Endothelial cell (in vitro differentiated cells): ENCODE data around the gene RHBDD3. TPM values are rescaled to one million over a fixed set of nuclear protein-coding genes. Genes with fewer than 3 reads are reported as not detected.

ENCODE experiments used
- DNase-seq: peaks from one replicate; pipeline ENCODE4 v3.0.0; 2021; ENCODE audit warnings: low spot score
- H3K27ac Mint-ChIP-seq: one replicate; pipeline ENCODE4 v1.8.0; 2021; ENCODE audit warnings: mixed read lengths, inconsistent platforms; ENCODE audit not compliant: unreplicated experiment
- H3K27me3 Mint-ChIP-seq: one replicate; pipeline ENCODE4 v1.8.0; 2021; ENCODE audit warnings: mild to moderate bottlenecking, moderate library complexity, mixed read lengths, inconsistent platforms; ENCODE audit not compliant: unreplicated experiment
- H3K36me3 Mint-ChIP-seq: one replicate; pipeline ENCODE4 v1.8.0; 2021; ENCODE audit warnings: mild to moderate bottlenecking, low read depth, mixed read lengths, inconsistent platforms; ENCODE audit not compliant: unreplicated experiment
- H3K4me1 Mint-ChIP-seq: one replicate; pipeline ENCODE4 v1.8.0; 2021; ENCODE audit warnings: mild to moderate bottlenecking, mixed read lengths, inconsistent platforms; ENCODE audit not compliant: unreplicated experiment
- H3K4me3 Mint-ChIP-seq: one replicate; pipeline ENCODE4 v1.8.0; 2021; ENCODE audit warnings: mild to moderate bottlenecking, mixed read lengths, inconsistent platforms; ENCODE audit not compliant: unreplicated experiment
- H3K9me3 Mint-ChIP-seq: one replicate; pipeline ENCODE4 v1.8.0; 2021; ENCODE audit warnings: mixed read lengths, inconsistent platforms; ENCODE audit not compliant: unreplicated experiment
- CTCF ChIP-seq: fragments of 200-600 bp; sonication (generic); IDR thresholded peaks from one replicate; pipeline ENCODE4 v1.5.0; 2021; ENCODE audit warnings: antibody characterized with exemption; ENCODE audit not compliant: unreplicated experiment
- total RNA-seq: library from RNA; stranded (reverse); fragmentation: NEBNext Ultra II Directional; extraction: Animal tissue kit (Norgen Biotek cat#: 25700); gene quantifications from one replicate; pipeline ENCODE4 v1.2.1, GENCODE V29; 2021; ENCODE audit not compliant: unreplicated experiment

RHBDD3 gene
- total RNA-seq, 1 donor from 2014 or later: 56.5 TPM

DNA sequence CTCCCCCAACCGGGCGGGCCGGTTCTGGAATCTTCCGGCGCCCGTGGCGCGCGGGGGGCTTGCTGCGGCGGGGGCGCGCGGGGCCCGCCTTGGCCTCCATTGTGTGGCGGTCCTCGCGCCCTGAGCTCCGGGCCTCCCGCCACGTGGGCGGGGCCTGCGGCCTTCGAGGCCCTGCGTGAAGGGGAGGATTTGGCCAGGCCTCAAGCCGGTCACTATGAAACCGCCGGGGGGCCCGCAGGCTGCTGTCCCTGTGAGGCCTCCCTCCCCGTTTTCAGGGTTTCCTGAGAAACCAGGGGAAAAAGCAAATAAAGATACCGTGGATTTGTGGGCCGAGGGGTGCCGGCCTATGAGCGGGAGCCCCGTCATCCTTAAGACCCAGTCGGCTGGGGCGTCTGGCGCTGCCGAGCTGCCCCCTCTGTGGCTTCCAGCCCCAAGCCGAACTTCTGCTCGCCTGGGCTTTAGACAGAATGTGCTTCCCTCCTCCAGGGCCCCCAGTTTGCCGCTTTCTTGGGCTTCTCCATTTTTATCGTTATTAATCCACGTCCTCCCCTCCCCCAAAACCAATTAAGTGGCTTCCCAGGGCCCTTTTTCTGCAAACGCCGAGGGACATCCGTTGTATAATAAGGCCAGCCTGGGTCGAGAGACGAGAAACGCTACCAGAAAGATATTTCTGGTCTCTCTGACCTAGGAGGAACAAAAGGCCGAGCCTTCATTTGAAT is 889 bp upstream of the RHBDD3 start:
- Mint-ChIP-seq H3K4me1 (peaks cover 49% of the 10 kb centered on the region), H3K36me3 (peaks cover 41% of the 10 kb centered on the region)

DNA sequence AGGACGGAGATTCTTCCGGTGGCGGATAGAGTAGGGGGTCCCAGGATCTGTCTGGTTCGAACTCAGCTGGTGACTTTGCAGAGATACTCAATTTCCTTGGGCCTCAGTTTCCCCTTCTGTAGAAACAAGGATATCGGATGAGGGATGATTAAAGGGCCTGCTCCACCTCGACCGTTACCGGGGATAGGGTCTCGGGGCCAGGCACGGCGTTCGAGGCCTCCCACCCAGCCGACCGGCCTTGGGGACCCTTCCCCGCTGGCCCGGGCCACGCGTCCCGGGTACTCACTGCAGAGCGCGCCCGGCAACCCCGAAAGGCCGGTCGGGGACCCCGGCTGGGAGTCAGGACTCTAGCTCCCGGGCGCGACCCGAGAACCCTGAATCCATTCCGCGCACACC is 321 bp downstream of the RHBDD3 start:
- H3K27me3 Mint-ChIP-seq: peaks cover 17% of the 10 kb centered on the region
- peak overlapping the region; percentile 100 for H3K27ac Mint-ChIP-seq
- H3K4me1 Mint-ChIP-seq: peaks cover 46% of the 10 kb centered on the region
- no peak for DNase-seq
- TF ChIP-seq CTCF: no peak
- H3K36me3 Mint-ChIP-seq: peaks cover 32% of the 10 kb centered on the region
- peak overlapping the region; percentile 100 for H3K4me3 Mint-ChIP-seq
- H3K9me3 Mint-ChIP-seq: no peaks in the 10 kb centered on the region

More for the DNA sequence above, 889 bp upstream of the RHBDD3 start:
- peak; percentile 54 for DNase-seq
- Mint-ChIP-seq H3K27me3 (peaks cover 17% of the 10 kb centered on the region), H3K9me3 (no peaks in the 10 kb centered on the region), H3K27ac (peak overlapping the region; percentile 100), H3K4me3 (peak overlapping the region; percentile 100)
- no peak for TF ChIP-seq CTCF

DNA sequence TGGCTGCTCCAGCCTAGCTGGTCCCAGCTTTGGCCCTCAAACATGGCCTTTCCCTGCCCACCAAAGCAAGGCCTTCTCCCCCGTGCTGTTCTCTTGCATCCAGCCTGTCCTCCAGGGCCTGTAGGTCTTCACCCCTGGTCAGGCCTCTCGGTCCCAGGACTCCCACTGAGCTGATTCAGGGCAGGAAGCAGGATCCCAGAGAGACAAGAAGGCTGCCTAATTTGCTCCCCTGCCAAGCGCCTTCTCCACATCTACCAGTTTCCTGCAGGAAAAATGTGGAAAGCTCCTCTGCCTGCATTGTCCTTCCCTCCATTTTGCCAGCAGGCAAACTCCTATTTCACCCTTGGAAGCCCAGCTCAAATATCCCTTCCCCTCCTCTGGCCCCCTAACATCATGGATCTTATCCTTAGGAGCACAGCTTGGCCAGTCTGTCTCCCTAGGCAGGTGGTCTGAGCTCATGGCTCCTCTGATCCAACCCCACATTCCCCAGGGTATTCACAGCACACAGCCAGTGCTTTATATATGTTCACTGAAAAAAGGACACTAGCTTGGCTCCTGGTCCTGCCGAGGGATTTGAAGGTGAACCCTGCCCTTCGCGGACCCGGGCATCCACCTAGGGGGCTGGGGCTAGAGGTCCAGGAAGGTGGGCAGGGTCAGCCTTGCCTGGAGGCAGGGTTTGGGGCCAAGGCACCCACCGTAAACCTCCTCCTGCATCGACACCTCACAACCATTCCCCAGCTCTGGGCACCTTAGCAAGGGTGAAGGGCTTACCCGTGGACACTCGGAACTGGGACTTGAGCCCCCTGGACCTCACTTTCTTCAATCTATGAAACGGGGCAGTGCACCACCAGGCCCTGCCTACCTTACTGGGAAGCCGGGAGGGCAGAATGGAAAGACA is 968 bp downstream of the RHBDD3 start:
- peaks cover 17% of the 10 kb centered on the region for H3K27me3 Mint-ChIP-seq

DNA sequence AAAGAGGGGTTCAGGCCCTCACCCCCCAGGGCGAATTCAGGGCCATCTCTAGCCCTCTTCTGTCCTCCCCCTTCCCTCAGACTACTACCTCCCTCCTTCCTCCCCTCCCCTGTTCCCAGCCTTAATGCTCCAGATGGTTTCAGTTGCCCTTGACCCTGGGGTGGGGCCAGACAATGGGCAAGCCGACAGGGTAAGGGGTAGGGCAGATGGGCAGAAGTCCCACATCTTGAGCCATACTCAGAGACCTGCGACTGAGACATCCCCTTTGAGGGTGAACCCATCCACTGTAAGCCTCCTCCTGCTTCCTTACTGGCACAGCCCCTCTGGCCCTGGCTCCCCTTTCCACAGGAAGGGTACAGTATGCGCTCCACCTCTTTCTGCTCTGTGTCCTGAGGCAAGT is 1.9 kb downstream of the RHBDD3 start:
- TF ChIP-seq CTCF: no peak
- Mint-ChIP-seq H3K27me3 (peaks cover 17% of the 10 kb centered on the region), H3K4me1 (peaks cover 37% of the 10 kb centered on the region), H3K9me3 (no peaks in the 10 kb centered on the region), H3K27ac (peak overlapping the region; percentile 96), H3K36me3 (peaks cover 28% of the 10 kb centered on the region), H3K4me3 (peak overlapping the region; percentile 100)
- DNase-seq: no peak

More for the DNA sequence above, 968 bp downstream of the RHBDD3 start:
- H3K36me3 Mint-ChIP-seq: peaks cover 28% of the 10 kb centered on the region
- DNase-seq: no peak
- peak overlapping the region; percentile 96 for H3K27ac Mint-ChIP-seq
- peak overlapping the region; percentile 100 for H3K4me3 Mint-ChIP-seq
- TF ChIP-seq CTCF: no peak
- peaks cover 43% of the 10 kb centered on the region for H3K4me1 Mint-ChIP-seq
- H3K9me3 Mint-ChIP-seq: no peaks in the 10 kb centered on the region

- H3K9me3 Mint-ChIP-seq: no peaks in the 10 kb centered on the region
- DNase-seq: no peak
- peaks cover 31% of the 10 kb centered on the region for H3K4me1 Mint-ChIP-seq
- H3K4me3 Mint-ChIP-seq: no peak overlapping the region
- no peak for TF ChIP-seq CTCF
- H3K36me3 Mint-ChIP-seq: peaks cover 28% of the 10 kb centered on the region
- no peak overlapping the region for H3K27ac Mint-ChIP-seq
- peaks cover 17% of the 10 kb centered on the region for H3K27me3 Mint-ChIP-seq
These were observed 2.5 kb downstream of the RHBDD3 start for GRCh38 chr22:29265305-29265704.
